ENCODE results near the gene ESPN.

DNA sequence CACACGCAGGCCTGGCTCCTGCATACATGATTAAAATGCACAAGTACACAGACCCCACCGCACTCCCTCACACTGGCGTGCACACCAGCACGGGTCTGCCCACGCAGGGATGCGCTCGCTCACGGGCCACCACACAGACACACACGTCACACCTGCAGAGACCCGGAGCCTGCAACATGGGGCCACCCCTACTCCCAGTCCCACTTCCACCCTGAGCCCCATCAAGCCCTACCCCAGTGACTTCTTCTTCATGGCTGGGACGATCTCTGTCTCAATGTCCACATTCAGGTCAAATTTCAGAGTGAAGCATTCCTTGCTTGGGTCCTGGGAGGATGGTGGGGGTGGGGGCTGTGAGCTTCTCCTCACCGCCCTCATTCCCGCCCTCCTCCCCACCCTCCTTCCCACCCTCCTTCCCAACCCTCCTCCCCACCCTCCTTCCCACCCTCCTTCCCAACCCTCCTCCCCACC lies 50.3 kb downstream of the ESPN start:
- TF ChIP-seq, protein P1, sequence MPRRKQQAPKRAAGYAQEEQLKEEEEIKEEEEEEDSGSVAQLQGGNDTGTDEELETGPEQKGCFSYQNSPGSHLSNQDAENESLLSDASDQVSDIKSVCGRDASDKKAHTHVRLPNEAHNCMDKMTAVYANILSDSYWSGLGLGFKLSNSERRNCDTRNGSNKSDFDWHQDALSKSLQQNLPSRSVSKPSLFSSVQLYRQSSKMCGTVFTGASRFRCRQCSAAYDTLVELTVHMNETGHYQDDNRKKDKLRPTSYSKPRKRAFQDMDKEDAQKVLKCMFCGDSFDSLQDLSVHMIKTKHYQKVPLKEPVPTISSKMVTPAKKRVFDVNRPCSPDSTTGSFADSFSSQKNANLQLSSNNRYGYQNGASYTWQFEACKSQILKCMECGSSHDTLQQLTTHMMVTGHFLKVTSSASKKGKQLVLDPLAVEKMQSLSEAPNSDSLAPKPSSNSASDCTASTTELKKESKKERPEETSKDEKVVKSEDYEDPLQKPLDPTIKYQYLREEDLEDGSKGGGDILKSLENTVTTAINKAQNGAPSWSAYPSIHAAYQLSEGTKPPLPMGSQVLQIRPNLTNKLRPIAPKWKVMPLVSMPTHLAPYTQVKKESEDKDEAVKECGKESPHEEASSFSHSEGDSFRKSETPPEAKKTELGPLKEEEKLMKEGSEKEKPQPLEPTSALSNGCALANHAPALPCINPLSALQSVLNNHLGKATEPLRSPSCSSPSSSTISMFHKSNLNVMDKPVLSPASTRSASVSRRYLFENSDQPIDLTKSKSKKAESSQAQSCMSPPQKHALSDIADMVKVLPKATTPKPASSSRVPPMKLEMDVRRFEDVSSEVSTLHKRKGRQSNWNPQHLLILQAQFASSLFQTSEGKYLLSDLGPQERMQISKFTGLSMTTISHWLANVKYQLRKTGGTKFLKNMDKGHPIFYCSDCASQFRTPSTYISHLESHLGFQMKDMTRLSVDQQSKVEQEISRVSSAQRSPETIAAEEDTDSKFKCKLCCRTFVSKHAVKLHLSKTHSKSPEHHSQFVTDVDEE (CRISPR knock-in tag; IDR thresholded peaks at IDR 0.05): no peak
- TF ChIP-seq RARB (CRISPR knock-in tag; IDR thresholded peaks at IDR 0.05): no peak
- no peak for TF ChIP-seq ARNTL (CRISPR knock-in tag; IDR thresholded peaks at IDR 0.05; ENCODE audit: borderline replicate concordance, low read depth)
- no peak for TF ChIP-seq OSR1 (CRISPR knock-in tag; IDR thresholded peaks at IDR 0.05)
- TF ChIP-seq ISL1 (CRISPR knock-in tag; IDR thresholded peaks at IDR 0.05): no peak
- TF ChIP-seq ZFP3 (CRISPR knock-in tag; IDR thresholded peaks at IDR 0.05): no peak
- TF ChIP-seq, protein P2, sequence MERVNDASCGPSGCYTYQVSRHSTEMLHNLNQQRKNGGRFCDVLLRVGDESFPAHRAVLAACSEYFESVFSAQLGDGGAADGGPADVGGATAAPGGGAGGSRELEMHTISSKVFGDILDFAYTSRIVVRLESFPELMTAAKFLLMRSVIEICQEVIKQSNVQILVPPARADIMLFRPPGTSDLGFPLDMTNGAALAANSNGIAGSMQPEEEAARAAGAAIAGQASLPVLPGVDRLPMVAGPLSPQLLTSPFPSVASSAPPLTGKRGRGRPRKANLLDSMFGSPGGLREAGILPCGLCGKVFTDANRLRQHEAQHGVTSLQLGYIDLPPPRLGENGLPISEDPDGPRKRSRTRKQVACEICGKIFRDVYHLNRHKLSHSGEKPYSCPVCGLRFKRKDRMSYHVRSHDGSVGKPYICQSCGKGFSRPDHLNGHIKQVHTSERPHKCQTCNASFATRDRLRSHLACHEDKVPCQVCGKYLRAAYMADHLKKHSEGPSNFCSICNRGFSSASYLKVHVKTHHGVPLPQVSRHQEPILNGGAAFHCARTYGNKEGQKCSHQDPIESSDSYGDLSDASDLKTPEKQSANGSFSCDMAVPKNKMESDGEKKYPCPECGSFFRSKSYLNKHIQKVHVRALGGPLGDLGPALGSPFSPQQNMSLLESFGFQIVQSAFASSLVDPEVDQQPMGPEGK (CRISPR knock-in tag; IDR thresholded peaks at IDR 0.05; ENCODE audit: borderline replicate concordance): no peak
- TF ChIP-seq, protein P3, sequence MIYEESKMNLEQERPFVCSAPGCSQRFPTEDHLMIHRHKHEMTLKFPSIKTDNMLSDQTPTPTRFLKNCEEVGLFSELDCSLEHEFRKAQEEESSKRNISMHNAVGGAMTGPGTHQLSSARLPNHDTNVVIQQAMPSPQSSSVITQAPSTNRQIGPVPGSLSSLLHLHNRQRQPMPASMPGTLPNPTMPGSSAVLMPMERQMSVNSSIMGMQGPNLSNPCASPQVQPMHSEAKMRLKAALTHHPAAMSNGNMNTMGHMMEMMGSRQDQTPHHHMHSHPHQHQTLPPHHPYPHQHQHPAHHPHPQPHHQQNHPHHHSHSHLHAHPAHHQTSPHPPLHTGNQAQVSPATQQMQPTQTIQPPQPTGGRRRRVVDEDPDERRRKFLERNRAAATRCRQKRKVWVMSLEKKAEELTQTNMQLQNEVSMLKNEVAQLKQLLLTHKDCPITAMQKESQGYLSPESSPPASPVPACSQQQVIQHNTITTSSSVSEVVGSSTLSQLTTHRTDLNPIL (CRISPR knock-in tag; IDR thresholded peaks at IDR 0.05; ENCODE audit: low read depth): no peak
- no peak for TF ChIP-seq ESRRG (CRISPR knock-in tag; IDR thresholded peaks at IDR 0.05)
- no peak for TF ChIP-seq ZNF565 (CRISPR knock-in tag; conservative IDR thresholded peaks at IDR 0.05; ENCODE audit: low read depth)
- no peak for TF ChIP-seq ZFP30 (CRISPR knock-in tag; IDR thresholded peaks at IDR 0.05)
